ENCODE results near the gene ROM1.
"Not testable (repeated sequence)": the region's sequence is repeated elsewhere in the genome, so short reads cannot be mapped to it uniquely, and the experiment has no call there.

Gene ROM1

DNA sequence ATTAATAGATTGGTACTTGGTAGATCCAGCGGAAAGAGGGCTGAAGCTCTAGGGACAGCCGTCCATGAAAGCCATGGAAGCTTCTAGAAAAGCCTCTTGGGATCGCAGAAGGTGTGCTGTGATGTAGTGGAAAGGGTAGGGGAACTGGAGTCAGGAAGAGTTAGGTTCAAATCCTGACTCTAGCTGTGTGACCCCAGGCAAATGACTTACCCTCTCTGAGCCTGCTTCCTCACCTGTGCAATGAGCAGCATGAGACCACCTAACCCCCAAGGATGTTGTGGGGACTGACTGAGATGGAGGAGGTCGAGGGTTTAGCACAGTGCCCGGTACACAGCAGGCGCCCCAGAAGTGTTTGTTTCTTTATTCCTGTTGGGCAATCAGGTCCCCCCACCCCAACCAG, 2.7 kb upstream of the ROM1 start:
- DNase-seq (ENCODE audit: low spot score) = no peak

GRCh38 chr11:62610814-62611704, 2.0 kb upstream of the ROM1 start:
- no peak for DNase-seq (ENCODE audit: low spot score)

DNA sequence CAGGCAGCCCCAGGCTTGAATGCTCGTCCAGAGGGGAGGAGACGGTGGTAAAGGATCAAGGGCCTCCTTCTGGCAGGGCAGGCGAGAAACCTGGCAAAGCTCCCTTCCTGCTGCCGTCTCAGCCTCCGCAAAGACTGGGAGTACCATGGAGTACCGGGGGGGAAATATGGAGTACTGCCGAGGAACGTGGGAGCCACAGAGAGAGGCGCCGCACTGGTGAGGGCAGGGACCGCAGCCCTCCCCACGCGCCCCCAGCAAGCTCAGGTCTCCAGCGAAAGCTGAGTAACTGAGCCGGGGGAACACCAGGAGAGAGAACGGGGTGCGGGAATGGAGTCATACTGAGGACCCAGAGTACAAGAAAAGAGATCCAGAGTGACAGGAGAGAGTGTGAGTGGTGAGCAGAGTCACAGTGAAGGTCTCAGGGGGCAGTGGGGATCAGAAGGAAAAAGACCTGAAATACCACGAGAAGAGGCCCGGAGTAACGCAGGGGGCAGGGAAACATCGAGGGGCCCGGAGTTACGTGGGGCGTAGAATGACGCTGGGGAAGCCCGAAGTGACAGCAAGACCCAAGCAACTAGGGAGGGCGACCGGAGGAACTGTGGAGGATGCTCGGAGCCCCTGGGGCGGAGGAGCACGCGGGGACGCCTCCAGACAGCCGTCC, 1.2 kb upstream of the ROM1 start:
- DNase-seq (ENCODE audit: low spot score) = no peak

DNA sequence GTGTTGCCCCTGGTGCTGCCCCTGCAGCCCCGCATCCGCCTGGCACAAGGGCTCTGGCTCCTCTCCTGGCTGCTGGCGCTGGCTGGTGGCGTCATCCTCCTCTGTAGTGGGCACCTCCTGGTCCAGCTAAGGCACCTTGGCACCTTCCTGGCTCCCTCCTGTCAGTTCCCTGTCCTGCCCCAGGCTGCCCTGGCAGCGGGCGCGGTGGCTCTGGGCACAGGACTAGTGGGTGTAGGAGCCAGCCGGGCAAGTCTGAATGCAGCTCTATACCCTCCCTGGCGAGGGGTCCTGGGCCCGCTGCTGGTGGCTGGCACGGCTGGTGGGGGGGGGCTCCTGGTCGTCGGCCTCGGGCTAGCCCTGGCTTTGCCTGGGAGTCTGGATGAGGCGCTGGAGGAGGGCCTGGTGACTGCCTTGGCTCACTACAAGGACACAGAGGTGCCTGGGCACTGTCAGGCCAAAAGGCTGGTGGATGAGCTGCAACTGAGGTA, 278 bp downstream of the ROM1 start:
- DNase-seq (ENCODE audit: low spot score) = no peak

- no peak for DNase-seq (ENCODE audit: low spot score)
Observed at GRCh38 chr11:62614275-62614674, 1.2 kb downstream of the ROM1 start.

DNA sequence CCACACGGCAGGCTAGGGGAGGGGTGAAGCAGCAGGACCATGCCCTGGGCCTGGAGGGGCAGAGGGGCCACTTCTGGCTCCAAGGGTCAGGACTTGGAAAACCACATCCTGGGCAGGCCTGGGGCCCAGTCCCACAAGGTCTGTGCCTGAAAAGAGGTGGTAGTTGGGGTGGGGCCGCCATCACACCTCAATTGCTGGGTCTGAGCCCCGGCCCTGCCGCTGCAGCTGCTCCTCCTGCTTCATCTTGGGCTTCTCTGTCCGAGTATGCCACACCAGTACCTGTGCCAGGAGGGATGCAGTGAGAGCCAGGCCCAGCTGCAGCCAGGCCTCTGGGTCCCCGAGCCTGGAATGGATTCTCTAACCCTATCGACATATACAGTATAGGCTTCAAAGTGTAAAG, 2.5 kb downstream of the ROM1 start:
- no peak for DNase-seq (ENCODE audit: low spot score)

DNA sequence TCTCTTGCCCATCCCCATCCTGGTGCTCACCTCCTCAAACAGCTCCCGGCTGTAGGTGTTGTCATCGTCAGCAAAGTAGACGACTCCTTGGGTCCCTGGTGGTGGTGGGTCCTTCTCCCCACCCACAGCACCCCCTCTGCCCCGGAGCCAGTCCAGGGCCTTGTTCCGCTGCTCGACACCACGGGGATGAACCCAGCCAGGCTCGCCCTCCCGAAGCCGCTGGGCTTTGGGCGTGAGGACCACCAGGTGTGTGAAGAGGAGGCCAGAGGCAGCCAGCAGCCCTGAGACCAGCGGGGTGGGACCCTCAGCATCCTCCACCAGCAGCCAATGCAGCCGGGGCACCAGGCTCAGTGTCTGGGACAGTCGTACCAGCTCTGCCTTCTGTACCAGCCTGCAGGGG, 3.9 kb downstream of the ROM1 start:
- DNase-seq (ENCODE audit: low spot score) = not testable (repeated sequence)

DNA sequence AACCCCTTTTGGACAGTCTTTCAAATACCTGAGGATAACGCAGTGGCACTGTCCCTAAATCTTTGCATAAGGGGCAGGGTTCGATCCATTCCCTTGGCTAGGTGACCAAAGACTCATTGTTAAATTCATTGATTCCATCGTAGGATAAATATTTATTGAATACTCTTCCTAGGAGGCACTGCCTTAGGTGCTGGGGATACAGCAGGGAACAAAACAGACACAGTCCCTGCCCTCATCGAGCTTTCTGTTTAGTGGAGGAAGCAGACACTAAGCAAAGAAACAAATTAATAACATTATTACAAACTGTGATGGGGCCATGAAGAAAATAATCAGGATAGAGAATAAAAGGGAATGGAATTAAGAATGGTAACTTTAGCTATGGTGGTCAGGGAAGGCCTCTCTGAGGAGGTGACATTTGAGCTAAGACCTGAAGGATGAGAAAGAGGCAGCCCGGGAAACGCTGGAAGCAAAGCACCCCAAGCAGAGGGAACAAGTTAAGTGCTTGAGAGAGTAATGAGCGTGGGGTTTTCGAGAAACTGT, 8.0 kb downstream of the ROM1 start:
- no peak for DNase-seq (ENCODE audit: low spot score)

- peak; percentile 97 for DNase-seq (ENCODE audit: low spot score)
Observed at GRCh38 chr11:62621567-62622470, 8.8 kb downstream of the ROM1 start, which contains the start of gene B3GAT3. TSS of gene B3GAT3 (minus strand) at chr11:62621986. CDS start at chr11:62621947, 39 bp downstream.

DNA sequence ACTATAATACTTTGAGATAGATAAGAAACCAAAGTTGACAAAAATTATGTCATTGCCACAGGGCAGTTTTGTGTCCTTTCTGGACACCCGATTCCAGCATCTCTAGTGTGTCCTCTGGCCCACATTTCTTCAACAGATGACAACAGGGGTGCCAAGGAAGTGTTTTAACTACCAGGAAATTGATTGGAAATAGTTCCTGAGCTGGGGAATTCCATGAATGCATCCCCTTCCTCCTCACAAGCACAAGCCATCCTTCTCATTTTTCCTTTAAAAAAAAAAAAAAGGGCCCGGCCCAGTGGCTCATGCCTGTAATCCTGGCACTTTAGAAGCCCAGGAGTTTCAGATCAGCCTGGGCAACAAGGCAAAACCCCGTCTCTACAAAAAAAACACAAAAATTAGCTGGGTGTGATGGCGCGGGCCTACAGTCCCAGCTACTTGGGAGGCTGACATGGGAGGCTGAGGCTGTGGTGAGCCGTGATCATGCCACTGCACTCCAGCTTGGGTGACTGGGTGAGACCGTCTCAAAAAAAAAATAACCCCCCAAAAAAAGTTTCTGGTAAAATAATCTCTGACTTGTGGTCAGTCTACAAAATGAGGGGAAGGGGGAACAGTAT, 9.5 kb downstream of the ROM1 start:
- no peak for DNase-seq (ENCODE audit: low spot score)

DNA sequence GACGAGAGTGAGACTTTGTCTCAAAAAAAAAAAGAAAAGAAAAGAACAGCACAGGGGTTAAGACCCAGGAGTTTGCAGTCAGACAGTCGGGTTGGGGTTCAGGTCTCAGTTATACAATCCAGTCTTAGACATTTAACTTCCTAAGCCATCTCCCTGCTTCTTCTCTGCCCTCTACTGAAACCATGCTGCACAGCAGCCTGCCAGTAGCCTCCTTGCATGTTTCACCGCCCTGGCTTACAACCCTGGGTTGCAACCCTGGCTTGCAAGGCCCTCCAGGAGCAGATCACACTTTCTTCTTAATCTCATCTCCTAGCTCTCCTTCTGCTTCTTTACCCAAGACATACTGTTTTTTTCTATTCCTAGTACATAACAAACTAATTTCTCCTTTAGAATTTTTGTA, 14.7 kb downstream of the ROM1 start:
- DNase-seq (ENCODE audit: low spot score) = no peak

- no peak for DNase-seq (ENCODE audit: low spot score)
Observed at GRCh38 chr11:62632492-62632891, 19.4 kb downstream of the ROM1 start.

DNA sequence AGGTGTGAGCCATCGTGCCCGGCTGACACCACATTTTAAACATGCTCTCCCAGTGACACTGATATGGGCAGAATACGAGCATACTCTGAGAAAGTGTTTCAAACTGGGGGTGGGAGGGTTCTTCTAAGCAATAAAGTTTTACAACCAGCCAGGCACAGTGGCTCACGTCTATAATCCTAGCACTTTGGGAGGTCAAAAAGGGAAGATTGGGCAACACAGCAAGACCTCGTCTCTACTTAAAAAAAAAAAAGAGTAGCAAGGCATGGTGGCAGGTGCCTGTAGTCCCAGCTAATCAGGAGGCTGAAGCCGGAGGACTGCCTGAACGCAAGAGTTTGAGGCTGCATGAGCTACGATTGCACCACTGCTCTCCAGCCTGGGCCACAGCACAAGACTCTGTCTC, 31.2 kb downstream of the ROM1 start:
- DNase-seq (ENCODE audit: low spot score) = no peak

GRCh38 chr11:62645671-62645945, 32.6 kb downstream of the ROM1 start:
- no peak for DNase-seq (ENCODE audit: low spot score)

DNA sequence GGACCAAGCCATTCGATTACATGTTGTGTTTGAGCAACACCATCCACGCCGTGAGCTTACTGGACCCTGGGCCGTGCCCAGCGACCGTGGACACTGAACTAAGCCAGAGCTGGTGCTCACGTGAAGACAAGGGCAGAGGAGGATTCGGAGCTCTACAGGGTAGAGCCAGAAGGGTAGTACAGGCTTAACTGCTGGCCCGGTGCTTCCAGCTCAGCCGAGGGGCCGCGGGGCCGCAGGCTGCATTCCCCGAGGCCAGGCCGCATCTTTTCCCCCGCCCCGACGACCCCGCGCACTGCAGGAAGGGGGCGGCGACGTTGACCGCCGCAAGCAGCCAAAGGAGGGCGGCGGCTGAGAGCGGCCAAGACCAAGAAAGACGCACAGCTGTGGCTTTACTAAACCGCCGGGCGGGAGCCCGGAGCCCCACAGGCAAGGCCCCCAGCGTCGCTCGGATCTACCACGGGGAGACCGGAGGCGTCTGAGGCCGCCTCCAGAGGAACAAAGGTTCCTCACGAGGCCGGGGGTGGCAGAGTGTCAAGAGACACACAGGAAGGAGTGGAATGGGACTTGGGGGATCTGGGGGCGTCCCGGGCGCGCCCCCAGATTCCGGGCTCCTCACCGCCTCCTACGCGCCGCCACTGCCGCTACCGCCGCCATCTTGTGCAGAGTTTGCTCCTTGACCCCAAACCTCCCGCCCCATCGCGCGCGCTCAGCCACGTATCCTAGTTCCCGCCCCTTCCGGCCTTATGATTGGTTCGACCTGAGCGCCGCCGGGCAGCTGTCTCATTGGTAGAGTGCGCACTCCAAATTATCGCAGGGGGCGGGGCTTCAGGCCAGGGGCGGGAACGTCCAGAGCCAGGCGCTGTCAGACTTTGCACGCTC, 33.1 kb downstream of the ROM1 start, which contains the start of gene GANAB:
GANAB (minus strand) TSS at position 668 of the 879 bp plus-strand sequence; CDS start at position 654, 14 bp downstream.
- peak; percentile 98 for DNase-seq (ENCODE audit: low spot score)

GRCh38 chr11:62646825-62647608, 34.0 kb downstream of the ROM1 start:
- no peak for DNase-seq (ENCODE audit: low spot score)

GRCh38 chr11:62647609-62648005, 34.5 kb downstream of the ROM1 start:
- no peak for DNase-seq (ENCODE audit: low spot score)

DNA sequence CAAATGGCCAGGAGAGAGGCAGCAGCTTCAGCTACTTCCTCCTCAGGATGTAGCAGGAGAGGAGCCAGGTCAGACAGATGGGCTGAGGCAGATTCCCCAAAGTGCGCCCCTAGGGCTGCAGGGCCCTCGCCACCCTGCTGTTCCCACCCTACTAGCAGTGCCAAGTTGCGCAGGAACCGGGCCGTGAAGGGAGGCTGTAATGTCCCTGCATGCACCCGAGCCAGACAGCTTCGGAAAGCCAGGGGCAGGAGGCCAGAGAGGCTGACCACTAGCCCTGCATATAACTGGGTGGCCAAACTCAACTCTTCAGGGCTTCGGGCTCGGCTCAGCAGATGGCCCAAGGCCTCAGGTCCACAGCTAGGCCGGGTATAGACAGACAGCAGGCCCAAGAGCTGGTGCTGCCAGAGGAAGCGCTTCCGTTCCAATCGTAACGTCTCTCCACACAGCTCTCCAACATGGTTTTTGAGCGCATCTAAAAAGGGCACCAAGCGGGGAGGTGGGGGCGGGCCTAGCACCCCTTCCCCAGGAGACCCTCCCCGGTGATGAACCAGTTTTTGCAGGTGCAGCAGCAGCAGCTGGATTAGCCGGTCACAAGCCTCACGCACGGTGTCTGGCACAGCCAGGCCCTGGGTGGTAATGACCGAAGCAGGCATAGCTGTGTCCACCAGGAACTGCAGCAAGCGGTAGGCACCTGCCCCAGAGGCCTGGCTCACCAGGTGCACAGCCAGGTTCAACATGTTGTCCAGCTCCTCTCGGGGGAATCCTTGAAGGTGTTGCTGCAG, 35.3 kb downstream of the ROM1 start:
- DNase-seq (ENCODE audit: low spot score) = no peak

DNA sequence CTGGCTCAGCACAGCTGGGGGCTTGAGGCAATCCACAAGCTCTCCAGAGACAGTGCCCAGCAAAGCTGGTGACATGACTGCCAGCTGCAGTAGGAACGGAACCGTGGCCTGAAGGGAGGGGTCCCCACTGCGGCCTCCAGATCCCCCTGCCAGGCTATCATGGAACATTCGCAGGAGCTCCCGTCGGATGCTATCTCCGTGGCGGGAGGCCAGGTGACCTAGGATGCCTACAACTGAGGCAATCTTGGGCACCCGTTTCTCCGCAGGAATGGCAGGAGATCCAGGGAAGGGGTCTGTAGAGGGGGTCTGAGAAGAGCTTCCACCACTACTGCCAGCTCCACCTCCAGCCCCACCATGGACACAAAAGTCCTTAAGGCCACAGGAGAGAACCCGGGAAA, 35.9 kb downstream of the ROM1 start:
- DNase-seq (ENCODE audit: low spot score) = no peak

Data from LoVo (cell line).